GM10248 (cell line): ENCODE results near the gene ASPSCR1.

Source experiments
- CTCF ChIA-PET: fragments of 300-600 bp; sonication (Branson Sonifier 250); formaldehyde crosslinking; extraction: SDS; loops from one replicate; lab custom pipeline; 2021; ENCODE audit warnings: antibody characterized with exemption; lab: Yijun Ruan, JAX
- POLR2A ChIA-PET: fragments of 350-650 bp; sonication (Branson Sonifier 250); formaldehyde crosslinking; extraction: SDS; loops from one replicate; lab custom pipeline; 2020; ENCODE audit warnings: antibody characterized with exemption; lab: Yijun Ruan, JAX
- DNase-seq: peaks from one replicate; pipeline ENCODE4 v3.0.0; 2012; ENCODE audit errors: extremely low spot score
- TF ChIP-seq, protein P1 (sequence below): IDR thresholded peaks from 2 replicates; pipeline ENCODE4 v1.5.1; 2012; ENCODE audit warnings: mild to moderate bottlenecking, low read depth; ENCODE audit errors: extremely low read depth, missing control alignments, control extremely low read depth

ASPSCR1 gene

GRCh38 chr17:82063424-82064415 lies 86.3 kb downstream of the ASPSCR1 start:
- TF ChIP-seq, protein P1, sequence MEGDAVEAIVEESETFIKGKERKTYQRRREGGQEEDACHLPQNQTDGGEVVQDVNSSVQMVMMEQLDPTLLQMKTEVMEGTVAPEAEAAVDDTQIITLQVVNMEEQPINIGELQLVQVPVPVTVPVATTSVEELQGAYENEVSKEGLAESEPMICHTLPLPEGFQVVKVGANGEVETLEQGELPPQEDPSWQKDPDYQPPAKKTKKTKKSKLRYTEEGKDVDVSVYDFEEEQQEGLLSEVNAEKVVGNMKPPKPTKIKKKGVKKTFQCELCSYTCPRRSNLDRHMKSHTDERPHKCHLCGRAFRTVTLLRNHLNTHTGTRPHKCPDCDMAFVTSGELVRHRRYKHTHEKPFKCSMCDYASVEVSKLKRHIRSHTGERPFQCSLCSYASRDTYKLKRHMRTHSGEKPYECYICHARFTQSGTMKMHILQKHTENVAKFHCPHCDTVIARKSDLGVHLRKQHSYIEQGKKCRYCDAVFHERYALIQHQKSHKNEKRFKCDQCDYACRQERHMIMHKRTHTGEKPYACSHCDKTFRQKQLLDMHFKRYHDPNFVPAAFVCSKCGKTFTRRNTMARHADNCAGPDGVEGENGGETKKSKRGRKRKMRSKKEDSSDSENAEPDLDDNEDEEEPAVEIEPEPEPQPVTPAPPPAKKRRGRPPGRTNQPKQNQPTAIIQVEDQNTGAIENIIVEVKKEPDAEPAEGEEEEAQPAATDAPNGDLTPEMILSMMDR, result no peak
- ChIA-PET POLR2A (interaction anchor here (0.5 kb wide), 1 partner anchor 169 kb away, joined by 3 read pairs; no protein-coding TSS in a partner anchor), CTCF (interaction anchor here (0.9 to 1.4 kb wide), 3 partner anchors 19 to 104 kb away, joined by 3 to 4 read pairs (median 3); no protein-coding TSS in a partner anchor)

GRCh38 chr17:82064433-82065192 lies 87.2 kb downstream of the ASPSCR1 start:
- no peak for DNase-seq

More at GRCh38 chr17:82063424-82064415, 86.3 kb downstream of the ASPSCR1 start:
- no peak for DNase-seq

DNA sequence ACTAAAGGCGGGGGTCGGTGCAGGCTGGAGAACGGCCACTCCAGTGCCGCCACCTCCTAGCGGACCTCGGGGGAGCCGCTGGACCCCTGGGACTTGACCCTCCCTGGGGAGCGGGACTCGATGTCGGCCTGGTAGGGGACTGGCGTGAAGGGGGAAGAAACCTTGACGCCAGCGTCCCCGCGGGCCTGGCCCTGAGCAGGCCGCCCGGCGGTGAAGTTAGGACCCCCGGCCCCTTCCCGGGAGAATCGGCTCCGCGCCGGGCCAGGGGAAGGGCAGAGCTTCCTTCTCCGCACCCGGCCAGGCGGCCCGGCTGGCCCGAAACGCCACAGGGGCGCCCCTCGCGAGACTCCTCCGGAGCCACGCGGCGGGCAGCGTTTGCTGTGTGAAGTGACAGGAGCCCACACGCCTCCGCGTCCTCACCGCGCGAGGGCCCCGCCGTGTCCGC lies 87.8 kb downstream of the ASPSCR1 start:
- POLR2A ChIA-PET, result no interaction called here

More at GRCh38 chr17:82064433-82065192, 87.2 kb downstream of the ASPSCR1 start:
- TF ChIP-seq, protein P1, result no peak
- POLR2A ChIA-PET, result no interaction called here
- CTCF ChIA-PET, result interaction anchor here (0.9 to 2.1 kb wide), 4 partner anchors 7 to 105 kb away, joined by 3 to 5 read pairs (median 4); no protein-coding TSS in a partner anchor

GRCh38 chr17:82065638-82066303 lies 88.3 kb downstream of the ASPSCR1 start, which contains the start of gene DUS1L:
TSS of gene DUS1L (minus strand) at chr17:82065804. CDS start at chr17:82065059, 745 bp downstream.
- POLR2A ChIA-PET, result no interaction called here
- TF ChIP-seq, protein P1, result no peak
- CTCF ChIA-PET, result interaction anchor here (1.0 to 2.1 kb wide), 5 partner anchors 9 to 141 kb away, joined by 3 to 6 read pairs (median 5); partner anchors contain the start of gene DCXR
- DNase-seq, result peak; percentile 92

More for the DNA sequence above, 87.8 kb downstream of the ASPSCR1 start:
- CTCF ChIA-PET, result interaction anchor here (1.7 to 2.1 kb wide), 3 partner anchors 8 to 106 kb away, joined by 5 to 6 read pairs (median 5); no protein-coding TSS in a partner anchor
- TF ChIP-seq, protein P1, result no peak
- no peak for DNase-seq
